Naive B cell (primary cell): ENCODE measurements around the gene NCR3LG1. TPM values are rescaled to one million over a fixed set of nuclear protein-coding genes. Genes with fewer than 3 reads are reported as not detected.

ENCODE experiments used
- ATAC-seq, 2 donors: fragments of 150-1000 bp; cut with Tn5 transposase; 2 replicates each; pipeline ENCODE4 v1.10.0; 2021; ENCODE audit warnings: low read depth in 2 of 2, mild to moderate bottlenecking in 2 of 2, moderate library complexity in 2 of 2
- DNase-seq: peaks from one replicate; pipeline ENCODE4 v3.0.0; 2022
- H3K27ac Mint-ChIP-seq, 6 donors: one replicate each; pipeline ENCODE4 v1.8.0; 2020 to 2022; ENCODE audit warnings: mild to moderate bottlenecking in 6 of 6, mixed read lengths in 6 of 6, moderate library complexity in 5 of 6, inconsistent platforms in 2 of 6
- H3K27me3 Mint-ChIP-seq, 3 donors: one replicate each; pipeline ENCODE4 v1.8.0; 2021 to 2022; ENCODE audit warnings: mixed read lengths in 3 of 3, mild to moderate bottlenecking in 1 of 3
- H3K36me3 Mint-ChIP-seq, 2 donors: one replicate each; pipeline ENCODE4 v1.8.0; 2020 to 2022; ENCODE audit warnings: mixed read lengths in 2 of 2, inconsistent platforms in 1 of 2, mild to moderate bottlenecking in 1 of 2
- H3K4me1 Mint-ChIP-seq, 3 donors: one replicate each; pipeline ENCODE4 v1.8.0; 2020 to 2022; ENCODE audit warnings: mixed read lengths in 3 of 3, inconsistent platforms in 1 of 3, mild to moderate bottlenecking in 1 of 3, moderate library complexity in 1 of 3
- H3K4me3 Mint-ChIP-seq, 8 donors: one replicate each; pipeline ENCODE4 v1.8.0; 2020 to 2022; ENCODE audit warnings: mild to moderate bottlenecking in 8 of 8, mixed read lengths in 8 of 8, moderate library complexity in 8 of 8, inconsistent platforms in 2 of 8
- H3K9me3 Mint-ChIP-seq, 7 donors: one replicate each; pipeline ENCODE4 v1.8.0; 2020 to 2022; ENCODE audit warnings: mixed read lengths in 7 of 7, mild to moderate bottlenecking in 5 of 7, inconsistent platforms in 2 of 7, moderate library complexity in 1 of 7
- polyA plus RNA-seq, 6 donors: library from polyadenylated mRNA; unstranded; fragments of 300-500 nt; fragmentation: Illumina TruSeq; gene quantifications; one replicate each; pipeline ENCODE4 v1.2.3, GENCODE V29; 2021; ENCODE audit warnings: low read depth in 6 of 6

NCR3LG1 gene
- polyA plus RNA-seq, 6 donors from 2014 or later = 0.19 to 0.20 TPM; not detected in 4

DNA sequence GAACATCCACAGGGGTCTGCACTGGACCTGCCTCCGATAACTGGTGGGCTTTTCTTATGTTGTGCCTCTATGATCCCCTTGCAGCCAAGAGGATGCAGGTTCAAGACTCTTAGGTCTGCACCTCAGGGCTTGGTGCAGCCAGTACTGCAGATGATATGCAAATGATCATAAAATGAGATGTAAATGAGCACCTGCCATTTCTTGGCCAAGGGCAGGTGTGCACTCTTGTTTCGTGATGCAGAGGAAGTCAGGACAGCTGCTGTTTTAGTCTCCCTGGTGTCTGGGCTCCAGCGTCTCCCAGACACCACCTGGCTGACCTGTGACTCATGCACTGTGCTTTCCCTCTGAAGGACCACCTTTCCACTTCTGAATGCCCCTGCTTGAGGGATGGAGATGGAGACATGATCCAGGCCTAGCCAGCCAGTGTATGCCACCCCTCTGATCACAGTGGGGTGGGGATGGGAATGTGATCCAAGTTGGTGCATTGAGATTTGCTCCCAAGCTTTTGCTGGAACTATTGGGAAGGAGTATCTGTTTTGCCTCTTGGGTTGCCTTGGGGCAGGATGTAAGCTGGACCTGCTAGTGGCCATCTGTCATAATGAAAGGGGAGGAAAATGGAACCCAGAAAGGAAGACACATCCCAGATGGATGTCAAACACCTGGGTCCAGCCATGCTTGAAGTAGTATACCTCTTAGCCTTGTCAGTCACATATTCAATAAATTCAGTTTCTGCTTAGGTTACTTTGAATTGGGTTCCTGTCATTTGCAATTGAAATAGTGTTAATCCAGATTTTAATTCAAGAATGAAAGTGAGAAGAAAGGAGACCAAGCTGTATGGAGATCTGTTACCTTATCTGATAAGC, 40.1 kb downstream of the NCR3LG1 start:
- ATAC-seq = peak in 1 of 2 donors; percentile 44
- peaks cover 3 to 24% (median 19%) of the 10 kb centered on the region in 3 donors for H3K27me3 Mint-ChIP-seq
- peak overlapping the region in 2 of 8 donors; percentile 48 to 63 for H3K4me3 Mint-ChIP-seq
- no peaks in the 10 kb centered on the region for H3K9me3 Mint-ChIP-seq
- peak overlapping the region in 1 of 6 donors; percentile 47 for H3K27ac Mint-ChIP-seq
- no peak for DNase-seq
- peaks cover 8 to 16% (median 9%) of the 10 kb centered on the region in 3 donors for H3K4me1 Mint-ChIP-seq
- H3K36me3 Mint-ChIP-seq = no peaks in the 10 kb centered on the region

DNA sequence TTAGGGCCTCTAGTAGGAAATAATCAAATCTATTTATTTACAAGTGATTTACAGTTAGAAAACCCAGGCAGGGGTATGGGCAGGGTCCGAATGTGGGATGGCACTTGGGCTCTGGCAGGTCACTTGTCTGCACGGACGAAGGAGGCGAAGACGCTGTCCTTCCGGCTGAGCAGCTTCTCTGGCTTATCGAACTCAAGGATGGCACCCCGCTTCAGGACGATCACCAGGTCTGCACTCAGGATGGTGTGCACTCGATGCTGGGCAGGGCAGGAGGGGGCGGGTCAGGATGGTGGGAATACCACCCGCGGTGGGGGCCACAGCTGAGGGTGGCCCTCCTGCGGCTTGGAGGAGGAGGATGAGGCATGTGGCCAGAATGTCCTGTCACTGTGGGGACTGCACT, 41.3 kb downstream of the NCR3LG1 start:
- H3K36me3 Mint-ChIP-seq = no peaks in the 10 kb centered on the region
- no peak for ATAC-seq
- H3K4me3 Mint-ChIP-seq = no peak overlapping the region
- H3K9me3 Mint-ChIP-seq = no peaks in the 10 kb centered on the region
- H3K4me1 Mint-ChIP-seq = peaks cover 8 to 16% (median 9%) of the 10 kb centered on the region in 3 donors
- peaks cover 3 to 15% (median 10%) of the 10 kb centered on the region in 3 donors for H3K27me3 Mint-ChIP-seq
- no peak overlapping the region for H3K27ac Mint-ChIP-seq
- DNase-seq = no peak

DNA sequence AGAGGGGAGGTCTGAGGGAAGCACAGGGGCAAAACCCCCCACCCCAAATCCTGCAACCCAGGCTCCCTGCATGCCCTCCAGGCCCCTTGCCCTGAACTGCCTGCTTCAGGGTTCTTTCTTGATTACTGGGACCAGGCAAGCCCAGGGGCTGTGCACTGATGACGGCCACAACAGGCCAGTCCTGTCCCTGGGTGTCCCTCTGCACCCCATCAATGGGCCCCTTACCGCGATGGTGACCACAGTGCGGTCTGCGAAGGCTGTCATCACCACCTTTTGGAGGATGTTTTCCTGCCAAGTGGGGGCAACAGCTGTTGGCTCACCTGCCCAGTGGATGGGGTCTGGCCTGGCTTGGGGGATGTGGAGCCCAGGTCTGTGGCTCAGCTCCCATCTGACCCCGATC, 41.9 kb downstream of the NCR3LG1 start:
- Mint-ChIP-seq H3K4me1 (peaks cover 8 to 15% (median 9%) of the 10 kb centered on the region in 3 donors), H3K4me3 (no peak overlapping the region), H3K27me3 (peaks cover 3 to 14% (median 5%) of the 10 kb centered on the region in 3 donors), H3K27ac (no peak overlapping the region), H3K36me3 (no peaks in the 10 kb centered on the region), H3K9me3 (no peaks in the 10 kb centered on the region)
- DNase-seq (no peak), ATAC-seq (no peak)

DNA sequence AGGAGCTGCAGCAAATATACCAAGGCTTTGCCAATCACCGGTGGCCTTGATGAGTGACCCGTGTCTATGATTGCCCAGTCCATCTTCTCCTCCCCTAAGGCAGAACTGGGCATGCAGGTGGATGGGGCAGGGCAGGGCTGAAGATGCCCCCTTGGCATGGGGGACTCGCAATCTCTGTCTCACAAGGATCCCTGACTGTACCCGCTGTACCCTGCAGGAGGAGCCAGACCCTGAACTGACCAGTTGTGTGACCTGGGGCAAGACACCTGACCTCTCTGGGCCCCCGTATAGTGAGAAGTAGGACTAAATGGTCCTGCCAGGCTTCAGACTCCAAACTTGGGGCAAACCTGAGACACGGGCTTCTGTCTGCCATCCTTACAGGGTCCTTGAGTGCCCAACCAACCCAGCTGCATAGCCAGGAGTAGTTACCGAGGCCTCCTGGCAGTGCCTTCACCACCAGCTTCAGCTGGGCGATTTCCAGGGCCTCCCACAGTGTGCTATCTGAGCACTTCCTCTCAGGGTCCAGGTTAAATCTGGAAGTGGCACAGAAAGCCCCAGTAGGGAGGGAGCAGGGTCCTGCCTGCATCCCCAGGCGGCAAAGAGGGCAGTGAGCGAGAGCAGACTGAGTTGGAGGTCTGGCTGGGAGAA, 43.3 kb downstream of the NCR3LG1 start:
- H3K27ac Mint-ChIP-seq = peak overlapping the region in 1 of 6 donors; percentile 4
- ATAC-seq = no peak
- no peaks in the 10 kb centered on the region for H3K36me3 Mint-ChIP-seq
- peaks cover 5 to 14% (median 9%) of the 10 kb centered on the region in 3 donors for H3K4me1 Mint-ChIP-seq
- DNase-seq = no peak
- peaks cover 0 to 4% (median 0%) of the 10 kb centered on the region in 7 donors for H3K9me3 Mint-ChIP-seq
- peaks cover 3 to 6% (median 5%) of the 10 kb centered on the region in 3 donors for H3K27me3 Mint-ChIP-seq
- H3K4me3 Mint-ChIP-seq = no peak overlapping the region

DNA sequence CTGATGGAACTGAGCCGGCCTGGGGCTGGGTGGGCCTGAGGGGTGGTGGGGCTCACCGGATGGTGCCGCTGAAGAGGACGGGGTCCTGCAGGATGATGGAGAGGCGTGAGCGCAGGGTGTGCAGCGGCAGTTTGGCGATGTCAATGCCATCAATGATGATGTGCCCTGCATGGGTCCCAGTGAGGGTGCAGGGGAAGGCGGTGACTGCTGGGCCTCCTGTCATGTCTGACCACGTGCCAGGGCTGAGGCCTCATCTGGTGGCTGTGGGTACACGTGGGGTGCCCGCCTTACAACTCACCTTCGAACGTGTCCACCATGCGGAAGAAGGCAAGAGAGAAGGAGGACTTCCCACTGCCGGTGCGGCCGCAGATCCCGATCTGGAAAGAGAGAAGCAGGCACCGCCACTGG, 44.0 kb downstream of the NCR3LG1 start:
- Mint-ChIP-seq H3K27me3 (peaks cover 0 to 5% (median 3%) of the 10 kb centered on the region in 3 donors), H3K27ac (peak overlapping the region in 1 of 6 donors; percentile 30), H3K4me1 (peaks cover 7 to 14% (median 8%) of the 10 kb centered on the region in 3 donors)

DNA sequence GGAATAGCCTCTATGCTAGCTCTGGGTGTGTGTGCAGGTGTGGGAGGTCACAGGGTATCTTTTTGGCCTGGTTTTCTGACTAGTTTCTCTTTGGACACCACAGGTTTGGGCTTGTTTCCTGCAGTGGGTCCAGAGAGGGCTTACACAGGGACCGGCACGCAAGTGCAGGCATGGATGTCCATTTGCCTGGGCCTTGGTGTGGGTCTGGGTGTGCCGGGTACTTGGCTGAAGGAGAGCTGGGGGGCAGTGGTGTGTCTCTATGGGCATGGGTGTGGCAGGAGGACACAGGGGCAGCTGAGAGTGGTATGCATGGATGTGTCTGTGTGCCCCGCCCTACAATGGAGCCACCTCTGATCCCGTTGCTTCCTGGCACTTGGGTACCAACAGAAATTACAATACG, 44.4 kb downstream of the NCR3LG1 start:
- H3K27me3 Mint-ChIP-seq = peaks cover 0 to 5% (median 3%) of the 10 kb centered on the region in 3 donors
- H3K4me3 Mint-ChIP-seq = peak overlapping the region in 2 of 8 donors; percentile 12 to 43
- no peaks in the 10 kb centered on the region for H3K36me3 Mint-ChIP-seq
- H3K9me3 Mint-ChIP-seq = peaks cover 0 to 4% (median 0%) of the 10 kb centered on the region in 7 donors
- ATAC-seq = no peak
- DNase-seq = no peak
- H3K27ac Mint-ChIP-seq = peak overlapping the region in 1 of 6 donors; percentile 81
- peaks cover 7 to 19% (median 11%) of the 10 kb centered on the region in 3 donors for H3K4me1 Mint-ChIP-seq

More for the DNA sequence above, 44.0 kb downstream of the NCR3LG1 start:
- Mint-ChIP-seq H3K9me3 (peaks cover 0 to 4% (median 0%) of the 10 kb centered on the region in 7 donors), H3K4me3 (no peak overlapping the region), H3K36me3 (no peaks in the 10 kb centered on the region)
- ATAC-seq (no peak), DNase-seq (no peak)

DNA sequence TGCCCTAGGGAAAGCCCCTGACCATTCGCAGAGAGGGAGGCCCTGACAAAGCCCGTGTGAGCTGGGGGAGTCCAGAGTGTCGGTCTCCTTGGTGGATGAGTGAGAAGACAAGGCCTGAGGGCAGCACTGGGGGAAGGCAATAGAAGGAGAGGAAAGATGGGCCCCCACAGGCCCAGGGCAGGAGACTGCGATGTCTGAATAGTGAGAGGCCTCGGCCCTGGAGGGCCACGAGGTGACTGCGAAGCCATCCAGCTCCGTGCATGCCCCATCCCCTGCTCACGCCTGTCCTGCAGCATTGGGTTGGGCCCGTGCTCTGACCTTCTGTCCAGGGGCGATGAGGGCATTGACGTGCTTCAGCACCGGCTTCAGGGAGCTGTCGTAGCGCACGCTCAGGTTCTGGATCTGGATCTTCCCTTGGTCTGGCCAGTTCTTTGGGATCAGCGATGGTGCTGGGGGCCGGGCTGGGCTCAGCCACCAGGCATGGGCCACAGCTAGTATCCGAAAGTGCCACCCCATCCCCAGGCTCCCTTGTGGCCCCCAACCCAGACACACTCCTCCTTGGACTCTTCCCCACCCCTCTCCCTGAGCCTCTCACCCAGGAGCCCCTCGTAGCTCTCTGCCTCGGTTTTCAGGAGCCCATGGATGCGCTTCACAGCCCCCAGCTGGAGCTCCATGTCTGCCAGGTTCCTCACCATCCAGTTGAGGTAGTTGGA, 45.2 kb downstream of the NCR3LG1 start:
- H3K4me3 Mint-ChIP-seq = no peak overlapping the region
- no peak overlapping the region for H3K27ac Mint-ChIP-seq
- H3K9me3 Mint-ChIP-seq = peaks cover 0 to 4% (median 0%) of the 10 kb centered on the region in 7 donors
- DNase-seq (no peak), ATAC-seq (no peak)
- peaks cover 0 to 5% (median 3%) of the 10 kb centered on the region in 3 donors for H3K27me3 Mint-ChIP-seq
- peaks cover 7 to 17% (median 12%) of the 10 kb centered on the region in 3 donors for H3K4me1 Mint-ChIP-seq
- H3K36me3 Mint-ChIP-seq = no peaks in the 10 kb centered on the region

DNA sequence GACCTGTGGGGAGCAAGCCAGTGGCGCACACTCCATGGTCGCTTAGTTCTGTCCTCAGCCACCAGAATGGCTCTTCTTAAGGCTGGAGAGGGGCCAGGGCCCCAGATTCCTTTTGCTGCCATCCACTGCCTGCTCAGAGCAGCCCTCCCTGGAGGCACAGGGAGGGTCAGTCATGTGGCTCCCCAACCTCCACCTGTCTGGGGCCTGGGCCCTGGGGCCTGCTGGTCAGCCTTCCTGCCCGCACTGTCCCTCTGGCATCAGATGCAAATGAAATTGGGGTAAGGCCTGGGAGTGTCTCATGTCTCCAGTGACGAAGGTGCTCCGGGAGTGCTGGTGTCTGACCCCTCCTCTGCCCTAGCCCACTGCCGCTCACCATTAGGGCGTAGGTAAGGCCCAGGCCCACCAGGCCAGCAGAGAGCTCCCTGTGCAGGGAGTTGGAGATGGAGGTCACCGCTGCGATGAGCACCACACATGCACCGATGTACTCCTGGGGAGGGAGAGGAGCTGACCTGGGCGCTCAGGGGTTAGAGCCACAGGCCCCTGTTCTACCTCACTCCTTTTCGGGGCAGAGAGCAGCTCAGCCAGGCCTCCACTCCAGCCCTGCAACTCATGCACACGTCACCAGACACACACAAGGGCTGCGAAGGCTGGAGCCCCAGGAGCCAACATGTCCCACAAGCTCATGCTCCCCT, 45.9 kb downstream of the NCR3LG1 start:
- H3K27me3 Mint-ChIP-seq = peaks cover 0 to 5% (median 3%) of the 10 kb centered on the region in 3 donors
- no peak for DNase-seq
- H3K36me3 Mint-ChIP-seq = no peaks in the 10 kb centered on the region
- no peak overlapping the region for H3K4me3 Mint-ChIP-seq
- H3K4me1 Mint-ChIP-seq = peaks cover 7 to 17% (median 12%) of the 10 kb centered on the region in 3 donors
- no peak for ATAC-seq
- H3K27ac Mint-ChIP-seq = peak overlapping the region in 1 of 6 donors; percentile 52
- peaks cover 0 to 4% (median 0%) of the 10 kb centered on the region in 7 donors for H3K9me3 Mint-ChIP-seq

DNA sequence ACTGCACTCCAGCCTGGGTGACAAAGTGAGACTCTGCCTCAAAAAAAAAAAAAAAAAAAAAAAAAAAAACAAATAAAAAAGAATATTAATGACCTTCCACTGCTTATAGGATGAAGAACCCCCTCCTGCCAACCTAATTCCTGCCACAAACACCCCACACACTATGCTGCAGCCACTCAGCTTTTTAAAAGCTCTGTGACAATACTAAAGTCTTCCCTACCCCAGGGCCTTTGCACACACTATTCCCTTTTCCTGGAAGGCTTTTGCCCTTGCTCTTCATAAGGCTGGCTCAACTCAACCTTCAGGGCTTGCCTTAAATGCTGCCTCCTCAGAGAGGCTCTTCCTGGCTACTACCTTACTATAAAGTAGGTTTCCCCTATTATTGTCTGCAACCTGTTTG, 47.6 kb downstream of the NCR3LG1 start:
- peak overlapping the region in 1 of 6 donors; percentile 12 for H3K27ac Mint-ChIP-seq
- DNase-seq = no peak
- H3K36me3 Mint-ChIP-seq = no peaks in the 10 kb centered on the region
- H3K9me3 Mint-ChIP-seq = peaks cover 0 to 4% (median 0%) of the 10 kb centered on the region in 7 donors
- peaks cover 7 to 17% (median 12%) of the 10 kb centered on the region in 3 donors for H3K4me1 Mint-ChIP-seq
- peaks cover 0 to 3% (median under 1%) of the 10 kb centered on the region in 3 donors for H3K27me3 Mint-ChIP-seq
- H3K4me3 Mint-ChIP-seq = no peak overlapping the region
- ATAC-seq = no peak

DNA sequence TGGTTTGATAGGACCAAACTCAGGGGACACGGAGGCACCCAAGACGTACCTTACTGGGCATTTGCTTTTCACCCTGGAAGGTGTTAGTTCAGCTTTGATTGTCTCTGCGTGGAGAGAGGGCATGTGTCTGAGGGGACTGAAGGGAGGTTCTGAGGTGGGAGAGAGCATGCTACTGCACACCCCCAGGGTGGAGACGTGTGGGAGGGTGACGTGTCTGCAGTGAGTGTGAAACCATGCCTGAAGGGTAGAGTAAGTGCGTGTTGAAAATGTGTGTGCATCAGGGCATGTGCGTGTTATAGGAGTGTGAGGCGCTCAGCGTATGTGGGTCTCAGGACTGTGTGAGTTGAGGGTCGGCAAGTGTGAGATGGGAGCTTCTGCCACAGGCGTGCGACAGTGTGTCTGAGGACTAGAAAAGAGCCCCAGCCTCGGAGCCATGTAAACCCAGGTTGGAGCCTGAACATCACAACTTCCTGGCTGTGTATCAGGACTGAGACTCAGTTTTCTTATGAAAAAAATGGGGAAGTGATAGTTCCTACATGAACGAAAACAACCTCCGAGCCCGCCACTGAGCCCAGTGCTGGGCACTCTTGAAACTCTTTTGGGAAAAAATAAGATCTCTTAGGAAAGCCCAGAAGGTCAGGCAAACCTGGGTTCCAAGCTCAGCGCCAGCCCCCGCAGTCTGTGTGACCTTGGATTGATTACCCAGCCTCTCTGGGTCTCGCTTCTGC, 48.6 kb downstream of the NCR3LG1 start:
- Mint-ChIP-seq H3K27me3 (peaks cover 0 to 3% (median 0%) of the 10 kb centered on the region in 3 donors), H3K4me1 (peaks cover 7 to 17% (median 12%) of the 10 kb centered on the region in 3 donors), H3K9me3 (peaks cover 0 to 4% (median 0%) of the 10 kb centered on the region in 7 donors), H3K36me3 (no peaks in the 10 kb centered on the region), H3K27ac (peak overlapping the region in 5 of 6 donors; percentile 44 to 94 (median 84)), H3K4me3 (peak overlapping the region in 7 of 8 donors; percentile 12 to 80 (median 36))
- no peak for DNase-seq
- ATAC-seq = peak; percentile 74 to 78

DNA sequence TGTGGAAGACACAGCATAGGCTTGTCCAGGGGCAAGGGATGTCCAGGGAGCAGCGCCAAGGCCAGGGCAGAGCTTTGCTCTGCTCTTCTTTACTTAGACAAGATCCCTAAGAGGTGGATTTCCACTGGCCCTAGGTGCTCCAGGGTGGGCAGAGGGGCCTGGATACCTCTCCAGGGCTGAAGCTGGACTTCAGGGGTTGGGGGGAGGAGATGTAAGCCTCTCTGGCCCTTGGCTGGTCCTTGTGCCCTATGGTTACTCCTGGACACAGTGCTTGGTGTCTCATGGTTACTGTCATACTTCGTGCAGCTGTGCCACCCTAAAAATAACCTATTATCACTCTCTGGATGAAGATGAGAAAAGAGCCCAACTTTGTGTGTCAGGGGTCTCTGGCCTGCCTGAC, 49.7 kb downstream of the NCR3LG1 start:
- Mint-ChIP-seq H3K36me3 (no peaks in the 10 kb centered on the region), H3K4me1 (peaks cover 7 to 17% (median 12%) of the 10 kb centered on the region in 3 donors), H3K4me3 (no peak overlapping the region), H3K27me3 (peaks cover 0 to 2% (median 0%) of the 10 kb centered on the region in 3 donors), H3K9me3 (peaks cover 0 to 4% (median 0%) of the 10 kb centered on the region in 7 donors), H3K27ac (peak overlapping the region in 4 of 6 donors; percentile 29 to 91 (median 77))
- DNase-seq (no peak), ATAC-seq (no peak)

DNA sequence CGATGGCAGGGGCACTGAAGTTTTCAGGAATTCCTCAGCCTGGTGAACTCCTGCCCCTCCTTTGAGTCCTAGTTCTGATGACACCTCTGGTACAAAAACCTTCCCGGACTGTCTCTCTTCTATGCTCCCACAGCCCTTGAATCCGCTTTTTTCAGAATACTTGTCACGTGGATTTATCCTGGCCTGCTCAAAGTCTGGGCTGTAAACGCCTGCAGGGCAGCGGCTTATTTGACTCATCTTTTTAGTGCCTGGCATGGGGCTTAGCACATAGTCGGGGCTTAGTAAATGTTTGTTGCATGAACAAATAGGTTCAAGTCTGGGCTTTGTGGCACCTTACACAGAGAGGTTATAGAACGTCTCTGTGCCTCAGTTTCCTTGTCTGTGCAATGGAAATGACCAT, 50.2 kb downstream of the NCR3LG1 start:
- peak overlapping the region in 1 of 8 donors; percentile 22 for H3K4me3 Mint-ChIP-seq
- peak overlapping the region in 1 of 6 donors; percentile 81 for H3K27ac Mint-ChIP-seq
- no peak for DNase-seq
- no peak for ATAC-seq
- no peaks in the 10 kb centered on the region for H3K36me3 Mint-ChIP-seq
- peaks cover 7 to 17% (median 12%) of the 10 kb centered on the region in 3 donors for H3K4me1 Mint-ChIP-seq
- peaks cover 0 to 4% (median 0%) of the 10 kb centered on the region in 7 donors for H3K9me3 Mint-ChIP-seq
- H3K27me3 Mint-ChIP-seq = peaks cover 0 to under 1% (median 0%) of the 10 kb centered on the region in 3 donors
